GM23338 (cell line): ENCODE results near the gene TNFRSF8. TPM values are rescaled to one million over a fixed set of nuclear protein-coding genes. Genes with fewer than 3 reads are reported as not detected.

Experiments
- ATAC-seq: fragments of 200-7000 bp; cut with Tn5 transposase; 3 replicates; pipeline ENCODE4 v1.9.1; 2020
- DNase-seq: peaks from one replicate; pipeline ENCODE4 v3.0.0-alpha.2; 2015; ENCODE audit warnings: low spot score
- H2AFZ ChIP-seq: fragments of 200-600 bp; sonication (generic); 2 replicates; pipeline ENCODE4 v1.8.0; 2016; ENCODE audit warnings: antibody characterized with exemption, mild to moderate bottlenecking, moderate library complexity
- H3F3A ChIP-seq: fragments of 200-600 bp; sonication (generic); replicated peaks from 2 replicates; pipeline ENCODE4 v1.8.0; 2017; ENCODE audit warnings: antibody characterized with exemption, mixed run types, low read depth
- H3K27ac ChIP-seq: fragments of 200-600 bp; sonication (generic); 2 replicates; pipeline ENCODE4 v1.6.1; 2016; ENCODE audit warnings: low read depth
- H3K27me3 ChIP-seq: fragments of 200-600 bp; sonication (generic); 2 replicates; pipeline ENCODE4 v1.8.0; 2016; ENCODE audit warnings: mild to moderate bottlenecking, mixed run types, moderate library complexity; ENCODE audit not compliant: insufficient read depth
- H3K36me3 ChIP-seq: fragments of 200-600 bp; sonication (generic); 2 replicates; pipeline ENCODE4 v1.8.0; 2016; ENCODE audit warnings: mild to moderate bottlenecking; ENCODE audit not compliant: insufficient read depth
- H3K4me1 ChIP-seq: fragments of 200-600 bp; sonication (generic); 2 replicates; pipeline ENCODE4 v1.8.0; 2016; ENCODE audit warnings: mild to moderate bottlenecking, moderate library complexity; ENCODE audit not compliant: insufficient read depth
- H3K4me2 ChIP-seq: fragments of 200-600 bp; sonication (generic); 2 replicates; pipeline ENCODE4 v1.7.1; 2017; ENCODE audit warnings: mixed run types
- H3K4me3 ChIP-seq: fragments of 200-600 bp; sonication (generic); 2 replicates; pipeline ENCODE4 v1.6.1; 2016; ENCODE audit warnings: mixed run types
- H3K79me2 ChIP-seq: fragments of 200-600 bp; sonication (generic); replicated peaks from 2 replicates; pipeline ENCODE4 v1.8.0; 2017; ENCODE audit warnings: mild to moderate bottlenecking; ENCODE audit not compliant: insufficient read depth
- H3K9me2 ChIP-seq: fragments of 200-600 bp; sonication (generic); 2 replicates; pipeline ENCODE4 v1.8.0; 2017; ENCODE audit not compliant: insufficient read depth
- H4K20me1 ChIP-seq: fragments of 200-600 bp; sonication (generic); replicated peaks from 2 replicates; pipeline ENCODE4 v1.8.0; 2017; ENCODE audit warnings: mild to moderate bottlenecking; ENCODE audit not compliant: insufficient read depth
- H3K27ac Mint-ChIP-seq: 2 replicates; pipeline ENCODE4 v1.8.0; 2020; ENCODE audit warnings: inconsistent platforms, mild to moderate bottlenecking, moderate library complexity, mixed read lengths
- H3K27me3 Mint-ChIP-seq: 3 replicates; pipeline ENCODE4 v1.8.0; 2022; ENCODE audit warnings: low read depth, mild to moderate bottlenecking, moderate library complexity, mixed read lengths, inconsistent platforms; ENCODE audit not compliant: insufficient read depth, poor library complexity
- H3K36me3 Mint-ChIP-seq: 3 replicates; pipeline ENCODE4 v1.8.0; 2021; ENCODE audit warnings: low read depth, mild to moderate bottlenecking, inconsistent platforms, moderate library complexity, mixed read lengths
- H3K4me1 Mint-ChIP-seq: 3 replicates; pipeline ENCODE4 v1.8.0; 2020; ENCODE audit warnings: mild to moderate bottlenecking, inconsistent platforms, mixed read lengths
- H3K4me3 Mint-ChIP-seq: 3 replicates; pipeline ENCODE4 v1.8.0; 2021; ENCODE audit warnings: moderate library complexity, mild to moderate bottlenecking, inconsistent platforms, mixed read lengths
- H3K9me3 Mint-ChIP-seq: 3 replicates; pipeline ENCODE4 v1.8.0; 2020; ENCODE audit warnings: moderate library complexity, mild to moderate bottlenecking, inconsistent platforms, mixed read lengths
- CREB1 ChIP-seq: fragments of 250-450 bp; sonication (Bioruptor Pico); IDR thresholded peaks from 2 replicates; pipeline ENCODE4 v1.5.0; 2020; ENCODE audit warnings: low read depth, mild to moderate bottlenecking, moderate library complexity
- CTCF ChIP-seq, 2 experiments: fragments of 200-600 bp in 1 of 2; sonication (generic) in 1 of 2; conservative IDR thresholded peaks; 2 replicates each; pipeline versions ENCODE4 v1.5.1 to v1.6.1; 2016 to 2017; ENCODE audit warnings: antibody characterized with exemption in 2 of 2, low read depth in 2 of 2, mild to moderate bottlenecking in 2 of 2, moderate library complexity in 1 of 2
- EZH2 ChIP-seq: fragments of 200-600 bp; sonication (generic); IDR thresholded peaks from one replicate; pipeline ENCODE4 v1.8.0; 2017; ENCODE audit warnings: antibody characterized with exemption, mild to moderate bottlenecking, low read depth; ENCODE audit not compliant: unreplicated experiment
- EZH2phosphoT487 ChIP-seq: fragments of 200-600 bp; sonication (generic); IDR thresholded peaks from one replicate; pipeline ENCODE4 v1.8.1; 2018; ENCODE audit warnings: antibody characterized with exemption; ENCODE audit not compliant: unreplicated experiment
- JUNB ChIP-seq: IDR thresholded peaks from one replicate; pipeline ENCODE4 v1.6.1; 2016; ENCODE audit warnings: antibody characterized with exemption; ENCODE audit not compliant: unreplicated experiment
- NANOG ChIP-seq: IDR thresholded peaks from 2 replicates; pipeline ENCODE4 v1.6.1; 2016; ENCODE audit warnings: antibody characterized with exemption, borderline replicate concordance
- POLR2AphosphoS5 ChIP-seq: IDR thresholded peaks from 2 replicates; pipeline ENCODE4 v1.6.1; 2016; ENCODE audit warnings: antibody characterized with exemption, low read depth
- STAT1 ChIP-seq: IDR thresholded peaks from one replicate; pipeline ENCODE4 v1.6.1; 2016; ENCODE audit warnings: antibody characterized with exemption; ENCODE audit not compliant: unreplicated experiment
- ZNF114 ChIP-seq: fragments of 250-450 bp; sonication (Bioruptor Pico); IDR thresholded peaks from 2 replicates; pipeline ENCODE4 v1.5.0; 2020; ENCODE audit warnings: mild to moderate bottlenecking, moderate library complexity
- ZNF331 ChIP-seq: fragments of 250-450 bp; sonication (Bioruptor Pico); IDR thresholded peaks from 2 replicates; pipeline ENCODE4 v1.5.0; 2020; ENCODE audit warnings: low read depth, mild to moderate bottlenecking, moderate library complexity
- ZNF462 ChIP-seq: fragments of 250-450 bp; sonication (Bioruptor Pico); IDR thresholded peaks from 2 replicates; pipeline ENCODE4 v1.5.0; 2020; ENCODE audit warnings: mild to moderate bottlenecking, moderate library complexity
- polyA plus RNA-seq: library from polyadenylated mRNA; unstranded; fragments of >200 nt; fragmentation: Nextera tagmentation; extraction: Ambion mirVana; gene quantifications from 2 replicates; pipeline ENCODE4 v1.2.1, GENCODE V29; 2016
- total RNA-seq: library from RNA; depleted of rRNA; stranded (reverse); fragments of >200 nt; shearing (Covaris generic); gene quantifications from 2 replicates; pipeline ENCODE4 v1.2.3, GENCODE V29; 2014
- TF ChIP-seq, protein P1 (sequence below): IDR thresholded peaks from 2 replicates; pipeline ENCODE4 v1.6.1; 2016; ENCODE audit warnings: antibody characterized with exemption
- TF ChIP-seq, protein P2 (sequence below): IDR thresholded peaks from one replicate; pipeline ENCODE4 v1.6.1; 2018; ENCODE audit warnings: antibody characterized with exemption; ENCODE audit not compliant: unreplicated experiment

TNFRSF8 gene
- total and polyA plus RNA-seq, 2 experiments from 2014 or later: 11.7 to 28.2 TPM

DNA sequence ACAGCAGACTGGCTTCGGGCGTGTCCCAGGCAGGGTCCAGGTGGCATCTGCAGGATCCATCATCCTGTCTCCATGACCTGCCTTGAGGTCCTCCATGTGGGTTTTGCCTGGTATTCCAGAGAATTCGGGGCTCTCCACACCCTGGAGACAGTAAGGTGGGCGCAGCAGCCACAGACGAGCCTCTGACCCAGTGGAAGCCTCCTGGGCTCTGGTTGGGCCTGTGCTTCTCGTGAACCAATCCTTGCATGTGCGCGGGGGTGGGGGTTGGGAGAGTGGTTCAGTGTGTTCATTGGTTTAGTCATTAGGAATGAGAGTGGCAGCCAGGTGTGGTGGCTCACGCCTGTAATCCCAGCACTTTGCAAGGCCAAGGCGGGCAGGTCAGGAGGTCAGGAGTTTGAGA lies 71.6 kb downstream of the TNFRSF8 start:
- H3K36me3 ChIP-seq: no peaks in the 10 kb centered on the region
- Mint-ChIP-seq H3K4me1 (no peaks in the 10 kb centered on the region; the same call in 2 of the 3 replicates), H3K9me3 (no peaks in the 10 kb centered on the region), H3K27me3 (peaks cover 3% of the 10 kb centered on the region), H3K4me3 (no peak overlapping the region), H3K27ac (no peak overlapping the region; the same call in 1 of the 2 replicates), H3K36me3 (no peaks in the 10 kb centered on the region; the same call in 2 of the 3 replicates)
- H2AFZ ChIP-seq: no peak overlapping the region
- no peaks in the 10 kb centered on the region for H3K4me1 ChIP-seq
- DNase-seq (no peak), ATAC-seq (no peak)
- no peak overlapping the region for H3K4me3 ChIP-seq
- no peaks in the 10 kb centered on the region for H3K27me3 ChIP-seq
- TF ChIP-seq, protein P1, sequence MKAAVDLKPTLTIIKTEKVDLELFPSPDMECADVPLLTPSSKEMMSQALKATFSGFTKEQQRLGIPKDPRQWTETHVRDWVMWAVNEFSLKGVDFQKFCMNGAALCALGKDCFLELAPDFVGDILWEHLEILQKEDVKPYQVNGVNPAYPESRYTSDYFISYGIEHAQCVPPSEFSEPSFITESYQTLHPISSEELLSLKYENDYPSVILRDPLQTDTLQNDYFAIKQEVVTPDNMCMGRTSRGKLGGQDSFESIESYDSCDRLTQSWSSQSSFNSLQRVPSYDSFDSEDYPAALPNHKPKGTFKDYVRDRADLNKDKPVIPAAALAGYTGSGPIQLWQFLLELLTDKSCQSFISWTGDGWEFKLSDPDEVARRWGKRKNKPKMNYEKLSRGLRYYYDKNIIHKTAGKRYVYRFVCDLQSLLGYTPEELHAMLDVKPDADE: no peak
- TF ChIP-seq EZH2 (no peak), ZNF114 (CRISPR knock-in tag) (no peak), CREB1 (CRISPR knock-in tag) (no peak), NANOG (no peak), CTCF (conservative IDR thresholded peaks at IDR 0.05; ENCODE audit: low read depth in 2 of 2) (no peak), JUNB (no peak), STAT1 (no peak), POLR2AphosphoS5 (no peak), ZNF331 (CRISPR knock-in tag) (no peak), EZH2phosphoT487 (no peak), ZNF462 (CRISPR knock-in tag) (no peak)
- TF ChIP-seq, protein P2, sequence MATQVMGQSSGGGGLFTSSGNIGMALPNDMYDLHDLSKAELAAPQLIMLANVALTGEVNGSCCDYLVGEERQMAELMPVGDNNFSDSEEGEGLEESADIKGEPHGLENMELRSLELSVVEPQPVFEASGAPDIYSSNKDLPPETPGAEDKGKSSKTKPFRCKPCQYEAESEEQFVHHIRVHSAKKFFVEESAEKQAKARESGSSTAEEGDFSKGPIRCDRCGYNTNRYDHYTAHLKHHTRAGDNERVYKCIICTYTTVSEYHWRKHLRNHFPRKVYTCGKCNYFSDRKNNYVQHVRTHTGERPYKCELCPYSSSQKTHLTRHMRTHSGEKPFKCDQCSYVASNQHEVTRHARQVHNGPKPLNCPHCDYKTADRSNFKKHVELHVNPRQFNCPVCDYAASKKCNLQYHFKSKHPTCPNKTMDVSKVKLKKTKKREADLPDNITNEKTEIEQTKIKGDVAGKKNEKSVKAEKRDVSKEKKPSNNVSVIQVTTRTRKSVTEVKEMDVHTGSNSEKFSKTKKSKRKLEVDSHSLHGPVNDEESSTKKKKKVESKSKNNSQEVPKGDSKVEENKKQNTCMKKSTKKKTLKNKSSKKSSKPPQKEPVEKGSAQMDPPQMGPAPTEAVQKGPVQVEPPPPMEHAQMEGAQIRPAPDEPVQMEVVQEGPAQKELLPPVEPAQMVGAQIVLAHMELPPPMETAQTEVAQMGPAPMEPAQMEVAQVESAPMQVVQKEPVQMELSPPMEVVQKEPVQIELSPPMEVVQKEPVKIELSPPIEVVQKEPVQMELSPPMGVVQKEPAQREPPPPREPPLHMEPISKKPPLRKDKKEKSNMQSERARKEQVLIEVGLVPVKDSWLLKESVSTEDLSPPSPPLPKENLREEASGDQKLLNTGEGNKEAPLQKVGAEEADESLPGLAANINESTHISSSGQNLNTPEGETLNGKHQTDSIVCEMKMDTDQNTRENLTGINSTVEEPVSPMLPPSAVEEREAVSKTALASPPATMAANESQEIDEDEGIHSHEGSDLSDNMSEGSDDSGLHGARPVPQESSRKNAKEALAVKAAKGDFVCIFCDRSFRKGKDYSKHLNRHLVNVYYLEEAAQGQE: no peak
- no peaks in the 10 kb centered on the region for H3K79me2 ChIP-seq
- H3K4me2 ChIP-seq: no peak overlapping the region
- H3F3A ChIP-seq: no peaks in the 10 kb centered on the region
- H4K20me1 ChIP-seq: no peaks in the 10 kb centered on the region; the same call in 1 of the 2 replicates
- H3K9me2 ChIP-seq: no peaks in the 10 kb centered on the region
- no peak overlapping the region for H3K27ac ChIP-seq
